Measurements from ENCODE around the gene TM9SF1. TPM values are rescaled to one million over a fixed set of nuclear protein-coding genes. Genes with fewer than 3 reads are reported as not detected.

Gene TM9SF1
- total and polyA plus RNA-seq, 2 of the 13 experiments (the other 11 are each of a cell fraction or from before 2014, with no cell fraction given): 83.2 to 110 TPM

DNA sequence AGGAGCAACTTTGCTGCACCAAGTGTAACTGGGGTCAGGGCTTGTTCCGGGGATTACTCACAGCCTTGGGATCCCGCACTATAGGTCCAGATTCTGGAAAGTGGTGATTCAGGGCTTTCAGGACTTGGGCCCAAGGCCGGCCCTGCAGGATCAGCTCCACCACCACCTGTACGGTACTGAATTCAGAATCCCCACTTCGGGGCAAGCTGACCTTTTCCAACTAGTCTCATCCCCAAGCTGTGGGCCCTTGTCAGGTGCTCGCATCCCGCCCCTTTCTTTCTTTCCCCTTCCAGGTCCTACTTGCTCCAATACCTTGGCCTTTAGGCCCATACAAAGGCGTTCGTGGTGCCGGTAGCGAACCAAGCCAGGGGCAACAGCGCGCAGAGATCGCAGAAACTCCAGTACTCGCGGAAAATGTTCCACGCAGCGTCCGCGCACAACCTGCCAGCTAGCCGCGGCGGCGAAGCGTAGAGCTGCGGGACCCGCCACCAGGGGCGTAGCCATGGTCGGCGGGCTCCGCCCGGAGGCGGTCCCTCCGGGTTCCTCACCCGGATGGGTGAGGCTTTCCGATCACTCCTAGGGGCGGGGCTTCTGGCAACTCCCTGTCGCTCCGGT is 46.7 kb upstream of the TM9SF1 start (continued):
- TF ChIP-seq ZBTB4 (CRISPR knock-in tag; IDR thresholded peaks at IDR 0.05; ENCODE audit: borderline replicate concordance) (no peak; the same call in 1 of the 2 replicates), MTA1 (CRISPR knock-in tag; IDR thresholded peaks at IDR 0.05; ENCODE audit: borderline replicate concordance) (peak; percentile 90; the same call in 1 of the 2 replicates), ZEB1 (IDR thresholded peaks at IDR 0.05; ENCODE audit: insufficient replicate concordance, low read depth) (no peak), FOXA1 (IDR thresholded peaks at IDR 0.05) (no peak), FOXA1 (CRISPR knock-in tag; IDR thresholded peaks at IDR 0.05) (no peak), BRD4 (CRISPR knock-in tag; IDR thresholded peaks at IDR 0.05) (no peak), DMAP1 (CRISPR knock-in tag; IDR thresholded peaks at IDR 0.05) (no peak), MIXL1 (CRISPR knock-in tag; IDR thresholded peaks at IDR 0.05) (no peak; the same call in 1 of the 2 replicates), TEAD3 (CRISPR knock-in tag; optimal IDR thresholded peaks at IDR 0.05; ENCODE audit: borderline replicate concordance) (no peak), RFX1 (IDR thresholded peaks at IDR 0.05) (no peak), BRCA1 (CRISPR knock-in tag; IDR thresholded peaks at IDR 0.05) (no peak; the same call in 1 of the 2 replicates), FOXP4 (CRISPR knock-in tag; IDR thresholded peaks at IDR 0.05) (no peak), KDM2A (CRISPR knock-in tag; IDR thresholded peaks at IDR 0.05; ENCODE audit: borderline replicate concordance, low read depth) (no peak; the same call in 1 of the 2 replicates), MAFF (IDR thresholded peaks at IDR 0.05; ENCODE audit: low read depth, low read length) (no peak)
- TF ChIP-seq, protein P1, sequence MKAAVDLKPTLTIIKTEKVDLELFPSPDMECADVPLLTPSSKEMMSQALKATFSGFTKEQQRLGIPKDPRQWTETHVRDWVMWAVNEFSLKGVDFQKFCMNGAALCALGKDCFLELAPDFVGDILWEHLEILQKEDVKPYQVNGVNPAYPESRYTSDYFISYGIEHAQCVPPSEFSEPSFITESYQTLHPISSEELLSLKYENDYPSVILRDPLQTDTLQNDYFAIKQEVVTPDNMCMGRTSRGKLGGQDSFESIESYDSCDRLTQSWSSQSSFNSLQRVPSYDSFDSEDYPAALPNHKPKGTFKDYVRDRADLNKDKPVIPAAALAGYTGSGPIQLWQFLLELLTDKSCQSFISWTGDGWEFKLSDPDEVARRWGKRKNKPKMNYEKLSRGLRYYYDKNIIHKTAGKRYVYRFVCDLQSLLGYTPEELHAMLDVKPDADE (CRISPR knock-in tag; IDR thresholded peaks at IDR 0.05): no peak
